ENCODE data around the gene HSPD1.

- TF ChIP-seq CTCF (IDR thresholded peaks at IDR 0.05; ENCODE audit: poor library complexity, severe bottlenecking): no peak
- no peak for TF ChIP-seq EZH2 (IDR thresholded peaks at IDR 0.05; ENCODE audit: borderline replicate concordance, insufficient read depth, low read length, poor library complexity, severe bottlenecking)
- no peak for TF ChIP-seq SMC3 (conservative IDR thresholded peaks at IDR 0.05; ENCODE audit: poor library complexity)
- no peak for TF ChIP-seq EP300 (conservative IDR thresholded peaks at IDR 0.05; ENCODE audit: poor library complexity, severe bottlenecking)
- TF ChIP-seq POLR2AphosphoS5 (IDR thresholded peaks at IDR 0.05): no peak
- TF ChIP-seq TAF1 (IDR thresholded peaks at IDR 0.05; ENCODE audit: low read depth): no peak
- TF ChIP-seq MXI1 (conservative IDR thresholded peaks at IDR 0.05; ENCODE audit: poor library complexity, severe bottlenecking): no peak
Observed at GRCh38 chr2:197548582-197548981, 48.9 kb upstream of the HSPD1 start.

Measured in neural cell (in vitro differentiated cells).